Skin epidermis (tissue), 12 donors: ENCODE results near the gene RNF5.
"Not testable (repeated sequence)": the region's sequence is repeated elsewhere in the genome, so short reads cannot be mapped to it uniquely, and the experiment has no call there.

Source experiments
- H3K27ac ChIP-seq, 21 experiments: fragments of 200-600 bp; sonication (generic) in 11 of 21; one replicate each; pipeline ENCODE4 v1.5.0; 2020; ENCODE audit warnings: mild to moderate bottlenecking in 3 of 21, inconsistent platforms in 2 of 21, moderate library complexity in 2 of 21
- H3K4me3 ChIP-seq, 7 experiments: fragments of 200-600 bp; sonication (generic) in 2 of 7; one replicate each; pipeline ENCODE4 v1.5.0; 2020; ENCODE audit warnings: inconsistent platforms in 2 of 7, mild to moderate bottlenecking in 2 of 7, moderate library complexity in 1 of 7

The RNF5 gene, protein sequence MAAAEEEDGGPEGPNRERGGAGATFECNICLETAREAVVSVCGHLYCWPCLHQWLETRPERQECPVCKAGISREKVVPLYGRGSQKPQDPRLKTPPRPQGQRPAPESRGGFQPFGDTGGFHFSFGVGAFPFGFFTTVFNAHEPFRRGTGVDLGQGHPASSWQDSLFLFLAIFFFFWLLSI

DNA sequence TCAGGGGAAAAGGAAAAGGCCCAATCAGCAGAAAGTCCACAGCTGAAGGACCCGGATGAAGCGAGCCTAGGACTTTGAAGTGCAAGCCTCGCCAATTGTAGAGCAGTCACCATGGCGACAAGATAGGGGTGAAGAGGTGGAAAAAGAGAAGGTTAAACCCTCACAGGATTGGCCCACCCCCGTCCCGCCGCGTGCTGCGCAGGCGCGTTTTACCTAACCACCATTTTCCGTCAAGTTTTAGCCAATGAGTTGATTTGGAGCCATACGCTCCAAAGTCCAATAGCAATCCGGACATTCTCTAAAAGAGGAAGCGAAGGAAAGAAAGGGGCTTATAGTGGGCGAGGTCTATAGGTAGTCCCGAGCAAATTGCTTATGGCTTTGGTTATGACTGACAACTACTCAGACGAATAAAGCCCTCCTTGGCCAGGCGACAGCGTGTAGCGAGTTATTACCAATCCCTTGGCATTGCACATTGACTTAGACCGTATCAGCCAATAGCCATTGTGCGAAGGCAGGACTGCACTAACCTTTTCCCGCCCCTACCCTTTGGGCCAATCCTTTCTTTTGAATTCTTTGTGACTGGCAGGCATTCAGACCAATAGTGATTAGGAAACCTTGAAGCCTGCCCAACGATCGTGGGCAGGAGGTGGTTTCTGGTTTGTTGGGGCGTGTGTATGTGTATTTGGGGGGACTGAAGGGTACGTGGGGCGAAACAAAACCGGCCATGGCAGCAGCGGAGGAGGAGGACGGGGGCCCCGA, at the start of gene RNF5:
Gene RNF5 (plus strand): TSS at position 618 of the 759 bp plus-strand sequence. CDS start 107 bp downstream, at position 725.
- Histone ChIP-seq H3K4me3 (peak within 1 kb of the TSS; percentile 49 to 93 (median 80)), H3K27ac (peak within 1 kb of the TSS; percentile 14 to 99 (median 93))

DNA sequence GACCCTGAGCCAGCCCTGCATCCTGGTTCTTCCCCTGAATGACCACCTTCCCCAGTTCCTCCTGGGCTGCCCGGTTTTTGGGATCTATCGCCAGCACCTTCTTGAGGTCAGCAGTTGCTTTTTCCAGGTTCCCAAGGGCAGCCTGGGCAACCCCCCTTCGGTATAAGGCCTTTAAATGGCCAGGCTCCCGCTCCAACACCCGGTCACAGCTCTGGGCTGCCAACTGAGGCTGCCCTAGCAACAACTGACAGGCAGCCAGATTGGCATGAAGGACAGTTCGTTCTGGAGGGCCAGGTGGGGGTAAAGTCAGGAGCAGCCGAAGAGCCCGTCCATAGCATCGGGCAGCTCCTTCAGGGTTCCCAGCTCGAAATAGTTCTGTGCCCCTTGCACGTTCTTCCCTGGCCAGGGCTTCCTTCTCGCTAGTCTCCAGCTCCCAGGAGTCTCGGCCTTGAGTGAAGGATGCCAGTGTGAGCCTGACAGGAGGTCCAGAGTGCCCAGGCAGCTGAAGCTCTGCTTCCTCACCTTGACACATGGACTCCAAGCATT, 49.4 kb upstream of the RNF5 start:
- Histone ChIP-seq H3K27ac (peak overlapping the region in 19 of 21 experiments; percentile 37 to 96 (median 88)), H3K4me3 (peak overlapping the region in 6 of 7 experiments; percentile 45 to 96 (median 64))

DNA sequence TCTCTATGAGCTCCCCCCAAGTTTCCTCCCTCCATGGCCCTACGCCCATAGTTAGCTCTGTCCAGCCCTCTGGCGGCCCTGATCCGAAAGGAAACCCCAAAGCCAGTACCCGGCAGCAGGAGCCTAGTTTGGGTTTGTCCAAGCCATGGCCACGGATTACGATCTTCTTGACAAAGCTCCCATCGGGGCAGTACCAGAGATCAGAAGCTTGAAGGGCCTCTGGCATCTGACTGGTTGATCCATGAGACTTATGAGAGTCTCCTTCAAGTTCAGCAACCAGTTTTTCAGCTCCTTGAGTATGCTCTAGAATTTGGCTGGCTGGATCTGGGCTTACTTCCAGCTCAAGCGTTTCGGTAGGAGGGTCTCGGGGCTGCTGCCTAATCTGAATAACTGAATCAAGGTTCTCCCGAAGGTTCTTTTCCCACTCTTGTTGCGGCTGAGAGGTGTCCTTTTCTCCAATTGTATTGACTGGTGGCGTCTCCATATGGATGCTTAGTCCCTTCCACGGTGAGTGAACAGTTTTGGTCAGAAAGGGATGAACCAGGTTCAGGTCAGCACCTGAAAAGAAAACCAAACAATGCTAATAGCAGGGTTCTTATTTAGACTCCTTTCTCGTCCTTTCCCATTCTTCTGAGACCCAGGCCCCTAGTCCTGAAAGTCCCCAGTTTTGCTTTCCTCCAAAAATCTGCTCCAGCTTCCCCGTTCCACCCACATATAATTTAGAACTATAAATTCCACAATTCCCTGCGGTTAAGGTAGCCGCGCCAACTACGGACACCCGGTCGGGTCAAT, 48.7 kb upstream of the RNF5 start:
- peak overlapping the region in 20 of 21 experiments; percentile 72 to 96 (median 88) for H3K27ac ChIP-seq

DNA sequence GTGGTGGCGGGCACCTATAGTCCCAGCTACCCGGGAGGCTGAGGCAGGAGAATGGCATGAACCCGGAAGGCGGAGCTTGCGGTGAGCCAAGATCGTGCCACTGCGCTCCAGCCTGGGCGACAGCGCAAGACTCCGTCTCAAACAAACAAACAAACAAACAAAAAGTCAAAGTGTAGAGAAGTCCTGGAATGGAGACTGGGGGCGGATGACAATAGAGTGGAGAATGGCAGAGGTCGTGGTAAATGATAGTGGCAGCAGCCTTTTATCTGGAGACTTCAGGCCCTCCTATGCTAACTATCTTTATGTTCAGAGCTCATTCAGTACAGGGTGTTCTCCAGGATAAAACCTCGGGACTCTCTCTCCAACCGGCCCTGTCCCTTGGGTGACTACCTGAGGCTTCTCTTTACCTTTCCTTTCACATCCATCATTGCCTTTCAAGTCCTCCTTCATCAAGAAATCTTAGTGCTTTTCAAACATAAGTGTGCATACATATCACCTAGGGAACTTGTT, 46.7 kb upstream of the RNF5 start:
- no peak overlapping the region for H3K4me3 ChIP-seq

More for the DNA sequence above, 48.7 kb upstream of the RNF5 start:
- peak overlapping the region; percentile 43 to 82 (median 62) for H3K4me3 ChIP-seq

DNA sequence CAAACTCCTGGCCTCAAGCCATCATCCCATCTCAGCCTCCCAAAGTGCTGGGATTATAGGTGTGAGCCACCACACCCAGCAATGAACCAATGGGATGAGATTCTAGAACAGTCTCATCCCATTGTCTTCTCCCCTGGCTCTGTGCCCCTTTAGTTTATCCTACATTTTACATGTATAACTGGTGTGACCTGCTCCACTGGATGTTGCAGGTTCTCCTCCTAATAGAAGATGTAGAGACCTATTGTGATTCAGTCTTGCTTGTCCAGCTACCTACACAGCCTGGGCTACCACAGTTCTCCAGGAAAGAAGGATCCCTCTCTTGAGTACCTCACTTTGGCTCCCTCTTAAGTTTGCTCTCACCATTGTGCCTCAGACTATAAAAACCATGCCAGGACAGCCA, 46.1 kb upstream of the RNF5 start:
- peak overlapping the region in 13 of 21 experiments; percentile 6 to 75 (median 59) for H3K27ac ChIP-seq
- H3K4me3 ChIP-seq, result no peak overlapping the region

More for the DNA sequence above, 46.7 kb upstream of the RNF5 start:
- H3K27ac ChIP-seq, result peak overlapping the region in 13 of 21 experiments; percentile 12 to 91 (median 35)

DNA sequence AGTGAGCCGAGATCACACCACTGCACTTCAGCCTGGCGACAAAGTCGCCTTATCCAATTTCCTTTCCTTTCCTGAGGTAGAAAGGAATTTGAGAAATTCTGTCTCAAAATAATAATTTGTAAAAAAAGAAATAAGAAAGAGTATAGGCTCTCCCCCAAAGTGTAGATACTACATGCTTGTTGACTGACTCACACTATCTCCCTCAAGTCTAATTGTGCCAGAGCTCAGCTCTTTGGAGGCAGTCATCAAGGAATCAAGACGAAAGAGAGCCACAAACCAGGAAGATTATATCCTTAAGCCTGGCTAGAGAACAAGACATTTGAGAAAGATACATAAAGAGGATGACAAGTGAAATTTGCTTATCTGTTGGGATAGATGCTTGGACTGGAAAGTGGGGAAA, 44.4 kb upstream of the RNF5 start:
- Histone ChIP-seq H3K4me3 (no peak overlapping the region), H3K27ac (no peak overlapping the region)

DNA sequence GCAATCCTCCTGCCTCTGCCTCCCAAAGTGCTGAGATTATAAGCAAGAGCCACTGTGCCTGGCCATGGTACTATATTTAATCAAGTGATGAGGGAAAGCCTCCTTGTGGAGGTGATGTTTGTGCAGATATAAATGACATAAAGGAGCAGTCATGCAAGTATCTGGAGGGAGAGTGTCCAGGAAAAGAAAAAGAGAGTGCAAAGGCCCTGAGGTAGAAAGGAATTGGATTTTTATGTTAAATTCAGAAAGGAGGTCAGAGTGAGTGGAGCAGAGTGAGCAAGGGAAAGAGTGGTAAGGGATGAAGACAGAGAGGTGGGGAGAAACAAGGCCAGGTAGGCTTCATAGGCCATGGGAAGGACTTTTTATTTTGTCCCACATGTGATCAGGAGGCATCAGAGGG, 40.8 kb upstream of the RNF5 start:
- Histone ChIP-seq H3K4me3 (no peak overlapping the region), H3K27ac (no peak overlapping the region)

DNA sequence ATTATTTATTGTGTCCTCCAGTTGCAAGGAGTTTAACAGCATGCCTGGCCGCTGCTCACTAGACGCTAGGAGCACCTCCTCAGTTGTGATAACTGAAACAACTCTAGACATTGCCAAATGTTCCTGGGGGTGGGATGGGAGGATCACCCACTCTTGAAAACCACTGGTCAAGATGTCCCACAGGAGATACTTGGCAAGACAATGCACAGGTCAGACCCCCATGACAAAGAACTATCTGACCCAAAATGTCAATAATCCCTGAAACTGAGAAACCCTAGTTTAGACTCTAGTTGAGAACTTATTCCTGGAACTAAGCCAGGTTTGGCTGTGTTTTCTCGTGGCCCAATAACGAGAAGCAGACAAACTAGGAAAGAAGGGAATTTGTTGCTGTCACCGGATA, 38.6 kb upstream of the RNF5 start:
- Histone ChIP-seq H3K27ac (peak overlapping the region in 1 of 21 experiments; percentile 5), H3K4me3 (no peak overlapping the region)

DNA sequence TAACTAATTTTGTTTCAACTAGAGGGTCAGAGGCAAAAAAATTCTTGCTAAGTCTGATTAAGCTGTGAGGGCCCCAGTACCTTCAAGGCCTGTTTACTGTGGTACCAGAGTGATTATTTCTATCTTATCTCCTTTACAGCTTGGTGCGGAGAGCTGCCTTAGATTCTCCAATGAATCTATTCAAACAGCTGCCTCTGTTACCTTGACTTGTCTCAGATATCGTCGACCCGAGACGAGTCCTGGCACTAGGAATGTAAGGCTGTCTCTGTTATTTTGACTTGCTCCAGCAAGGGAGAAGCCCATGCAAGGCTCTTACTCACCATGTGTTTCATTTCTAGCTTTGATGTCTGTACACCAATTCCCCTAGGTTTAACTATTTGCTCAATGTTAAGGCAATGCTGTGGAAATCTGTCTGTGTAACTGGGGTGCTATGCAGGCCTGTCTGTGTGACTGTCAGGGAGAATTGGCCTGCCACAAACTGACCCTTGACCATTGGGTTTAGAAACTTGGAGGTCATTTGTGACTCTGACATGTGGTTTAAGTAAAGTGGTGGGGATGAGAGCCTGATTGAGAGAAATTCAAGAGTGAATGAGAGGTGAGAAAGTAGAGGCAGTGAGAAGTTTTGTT, 37.7 kb upstream of the RNF5 start:
- Histone ChIP-seq H3K27ac (no peak overlapping the region), H3K4me3 (no peak overlapping the region)

DNA sequence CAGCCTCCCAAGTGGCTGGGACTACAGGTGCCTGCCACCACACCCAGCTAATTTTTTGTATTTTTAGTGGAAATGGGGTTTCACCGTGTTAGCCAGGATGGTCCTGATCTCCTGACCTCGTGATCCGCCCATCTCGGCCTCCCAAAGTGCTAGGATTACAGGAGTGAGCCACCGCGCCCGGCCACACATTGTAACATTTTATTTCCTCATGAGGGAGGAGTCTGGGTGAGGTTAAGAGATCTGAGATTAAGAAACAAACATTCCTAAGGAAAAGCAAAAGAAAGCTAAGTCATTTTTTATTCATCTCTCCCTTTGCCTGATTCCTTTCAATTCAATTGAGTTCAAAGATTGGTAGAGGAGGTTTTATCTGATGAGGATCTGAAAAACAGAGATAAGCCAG, 34.0 kb upstream of the RNF5 start:
- H3K4me3 ChIP-seq, result not testable (repeated sequence)
- H3K27ac ChIP-seq, result peak overlapping the region in 6 of 21 experiments; percentile 16 to 35 (median 19)

DNA sequence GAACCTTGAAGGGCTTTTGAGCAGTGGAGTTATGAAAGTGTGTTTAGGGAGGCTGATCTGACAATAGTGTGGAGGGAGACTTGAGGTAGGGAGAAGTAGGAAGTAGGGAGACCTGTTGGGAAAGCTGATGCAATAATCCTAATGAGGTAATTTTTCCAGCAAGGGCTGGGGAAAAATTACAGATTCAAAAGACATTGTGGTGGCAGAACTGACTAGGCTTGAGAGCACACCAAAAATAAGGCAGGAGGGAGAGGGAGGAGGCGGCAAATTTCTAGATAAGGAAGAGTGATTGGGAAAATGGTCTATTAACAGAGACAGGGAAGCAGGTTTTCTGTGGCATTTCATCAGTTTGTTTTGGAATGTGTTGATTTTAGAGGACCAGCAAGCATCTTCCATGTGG, 31.9 kb upstream of the RNF5 start:
- H3K4me3 ChIP-seq, result no peak overlapping the region

DNA sequence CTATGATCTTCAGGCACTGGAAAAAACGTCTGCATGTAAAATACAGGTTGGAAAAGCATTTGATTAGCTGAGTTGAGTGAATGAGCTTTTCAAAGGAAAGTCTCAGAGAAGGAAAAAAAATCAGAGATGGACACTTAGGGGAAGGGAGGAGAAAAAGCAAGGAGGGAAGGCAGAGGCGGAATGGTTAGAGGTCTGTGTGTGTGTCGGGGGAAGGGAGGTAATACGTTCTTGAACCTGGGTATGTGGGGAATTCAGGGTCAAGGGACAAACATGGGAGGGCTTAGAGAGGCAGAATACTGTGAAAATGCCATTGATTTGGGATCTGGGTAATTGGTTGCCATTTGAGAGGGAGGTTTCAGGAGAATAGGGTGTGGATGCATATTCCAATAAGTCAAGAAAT, 31.5 kb upstream of the RNF5 start:
- no peak overlapping the region for H3K4me3 ChIP-seq
- H3K27ac ChIP-seq, result peak overlapping the region in 1 of 21 experiments; percentile 19

More for the DNA sequence above, 31.9 kb upstream of the RNF5 start:
- peak overlapping the region in 1 of 21 experiments; percentile 19 for H3K27ac ChIP-seq

DNA sequence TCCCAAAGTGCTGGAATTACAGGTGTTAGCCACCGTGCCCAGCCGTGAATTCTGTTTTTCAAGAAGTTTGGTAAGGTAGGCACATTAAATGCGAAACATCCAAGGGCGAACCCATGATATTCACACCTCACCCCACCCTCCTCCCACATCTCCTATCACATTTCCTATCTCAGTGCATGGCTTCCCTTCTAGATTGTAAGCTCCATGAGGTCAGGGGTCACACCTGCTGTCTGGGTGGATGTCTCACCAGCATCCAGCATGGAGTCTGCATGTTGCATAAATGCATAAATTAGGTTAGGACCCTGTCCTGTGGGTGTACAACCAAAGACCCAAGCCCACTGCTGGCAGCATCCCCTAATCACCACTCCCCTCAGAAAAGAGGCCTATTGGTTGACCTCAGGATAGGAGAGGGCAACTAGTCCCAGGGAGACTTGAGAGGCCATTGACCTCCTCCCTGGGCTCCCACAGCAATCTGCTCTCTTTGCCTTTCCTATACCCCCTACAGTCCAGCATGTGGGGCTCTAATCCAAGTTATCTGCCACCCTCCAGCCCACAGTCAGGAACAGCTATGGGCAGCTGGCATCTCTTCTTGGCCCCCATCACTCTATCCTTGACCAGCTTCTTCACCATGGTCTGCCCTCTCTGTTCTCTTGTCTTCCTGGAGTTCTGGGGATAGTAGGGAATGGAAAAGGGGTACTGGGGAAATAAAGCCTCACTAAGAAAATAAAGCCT, 30.6 kb upstream of the RNF5 start:
- peak overlapping the region in 1 of 7 experiments; percentile 43 for H3K4me3 ChIP-seq
- no peak overlapping the region for H3K27ac ChIP-seq

DNA sequence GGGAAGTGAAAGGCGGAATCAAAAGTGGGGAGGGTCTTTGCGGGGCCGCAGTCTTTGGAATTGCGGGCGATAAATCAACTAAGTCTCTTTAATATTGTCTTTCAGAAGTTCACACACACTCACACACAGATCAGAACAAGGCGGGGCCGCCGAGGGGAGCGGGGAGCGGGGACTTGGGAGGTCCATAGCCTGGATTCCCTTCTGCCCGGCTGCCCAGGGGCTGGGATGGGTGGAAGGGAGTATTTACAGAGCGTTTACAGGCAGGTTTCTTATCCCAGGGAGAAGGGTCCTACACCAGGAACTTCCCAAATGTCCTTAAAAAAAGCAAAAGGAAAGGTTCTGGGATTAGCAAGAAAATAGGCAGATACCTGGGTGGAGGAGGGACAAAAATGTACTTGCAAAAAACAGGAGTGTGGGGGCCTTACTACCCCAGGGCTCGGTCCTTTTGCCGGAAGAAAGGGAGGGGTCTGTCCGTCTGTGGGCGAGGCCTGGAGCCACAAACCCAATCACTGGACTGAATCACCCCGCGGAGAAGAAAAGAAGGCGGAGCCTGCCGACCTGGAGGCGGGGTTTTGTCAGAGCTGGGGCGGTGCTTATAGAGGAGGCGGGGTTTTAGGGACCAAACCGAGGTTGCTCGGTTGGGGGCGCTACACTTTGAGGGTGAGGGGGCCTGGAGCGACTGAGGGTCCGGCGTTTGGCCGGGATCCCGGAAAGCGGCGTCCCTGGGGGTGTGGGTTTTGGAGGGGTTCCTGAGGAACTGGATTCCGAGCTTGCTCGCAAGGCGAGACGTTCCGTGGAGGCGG, 29.7 kb upstream of the RNF5 start:
- H3K4me3 ChIP-seq, result peak overlapping the region; percentile 15 to 43 (median 25)
- peak overlapping the region in 7 of 21 experiments; percentile 15 to 59 (median 44) for H3K27ac ChIP-seq

DNA sequence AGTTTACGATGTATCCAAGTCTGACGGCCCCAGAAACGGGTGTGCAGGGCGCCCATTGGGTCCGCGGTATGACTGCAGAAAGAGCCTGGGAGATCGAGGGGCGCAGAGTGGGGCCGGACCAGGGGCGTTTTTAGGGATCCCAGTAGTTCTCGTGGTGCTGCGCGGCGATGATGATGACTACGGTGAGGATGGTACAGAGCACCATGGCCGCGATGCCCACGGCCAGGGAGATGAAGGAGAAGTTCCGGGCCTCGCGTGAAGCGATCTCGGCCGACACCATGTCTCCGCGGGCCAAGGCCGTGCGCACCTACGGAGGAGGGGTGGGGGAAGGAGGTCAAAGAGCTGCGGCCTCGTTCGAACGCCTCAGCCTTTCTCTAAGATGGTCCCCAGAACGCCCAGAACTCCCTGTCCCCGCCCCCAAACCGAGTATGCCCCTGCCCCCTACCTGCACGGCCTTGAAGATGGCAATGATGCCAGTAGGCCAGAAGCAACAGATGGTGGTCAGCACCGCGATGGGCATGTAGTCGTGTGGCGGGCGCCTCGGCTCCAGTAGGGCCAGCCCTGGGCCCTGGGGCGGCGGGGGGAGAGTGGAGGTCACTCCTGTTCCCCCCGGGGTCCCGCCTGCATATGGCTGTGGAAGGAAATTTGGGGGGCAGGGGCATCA, 29.0 kb upstream of the RNF5 start:
- Histone ChIP-seq H3K27ac (peak overlapping the region in 2 of 21 experiments; percentile 5 to 44), H3K4me3 (peak overlapping the region; percentile 15 to 43 (median 25))

DNA sequence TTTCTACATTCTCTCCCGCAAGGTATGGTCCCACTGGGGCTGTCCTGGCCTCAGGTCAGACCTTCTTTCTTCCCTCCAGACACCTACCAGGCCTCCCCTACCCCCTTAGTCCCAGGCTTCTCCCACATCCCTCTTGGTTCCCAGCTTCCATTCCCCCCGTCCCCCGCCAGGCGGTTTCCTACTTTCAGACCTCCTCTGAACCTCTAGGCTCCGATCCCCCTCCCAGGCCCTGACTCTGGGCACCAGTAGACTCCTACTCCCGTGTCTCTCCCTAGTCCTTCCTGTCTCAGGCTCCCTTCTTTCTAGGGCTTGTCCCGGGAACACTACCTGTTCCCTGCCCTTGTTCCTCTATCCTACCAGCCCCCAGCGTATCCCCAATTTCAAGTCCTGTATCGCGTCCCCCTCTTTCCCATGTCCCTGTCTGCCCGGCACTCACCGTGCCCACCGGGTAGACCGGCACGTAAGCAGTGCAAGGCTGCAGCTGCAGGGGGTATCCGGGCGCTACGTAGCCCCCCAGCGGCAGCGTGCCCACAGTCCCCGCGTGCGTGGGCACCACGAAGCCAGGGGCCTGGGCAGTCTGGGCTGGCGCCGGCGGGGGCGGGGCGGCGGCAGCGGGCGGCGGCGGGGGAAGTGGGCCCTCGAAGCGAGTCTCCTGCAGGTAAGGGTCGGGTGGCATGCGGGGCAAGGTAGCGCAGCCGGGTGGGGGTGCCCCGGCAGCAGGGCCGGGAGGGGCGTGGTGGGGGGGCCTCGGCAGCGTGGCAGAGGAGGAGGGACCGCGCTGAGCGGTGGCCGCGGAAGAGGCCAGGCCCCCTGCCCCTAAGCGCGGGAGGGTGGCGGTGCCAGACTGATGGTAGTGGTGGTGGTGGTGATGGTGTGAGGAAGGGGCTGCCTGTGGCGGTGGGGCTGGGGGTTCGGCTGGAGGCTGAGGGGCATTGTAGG, 28.0 kb upstream of the RNF5 start:
- Histone ChIP-seq H3K27ac (no peak overlapping the region), H3K4me3 (no peak overlapping the region)
